Activated CD4-positive, alpha-beta T cell treated with anti-CD3 and anti-CD28 coated beads, Interleukin-2, amount 50 U/mL, for 4 hours (primary cell): ENCODE results near the gene CIAO3.

Experiments
- DNase-seq, 2 experiments: peaks; one replicate each; pipeline ENCODE4 v3.0.0-alpha.2; 2020

CIAO3 gene

GRCh38 chr16:734208-734980, 6.4 kb downstream of the CIAO3 start:
- DNase-seq = no peak

DNA sequence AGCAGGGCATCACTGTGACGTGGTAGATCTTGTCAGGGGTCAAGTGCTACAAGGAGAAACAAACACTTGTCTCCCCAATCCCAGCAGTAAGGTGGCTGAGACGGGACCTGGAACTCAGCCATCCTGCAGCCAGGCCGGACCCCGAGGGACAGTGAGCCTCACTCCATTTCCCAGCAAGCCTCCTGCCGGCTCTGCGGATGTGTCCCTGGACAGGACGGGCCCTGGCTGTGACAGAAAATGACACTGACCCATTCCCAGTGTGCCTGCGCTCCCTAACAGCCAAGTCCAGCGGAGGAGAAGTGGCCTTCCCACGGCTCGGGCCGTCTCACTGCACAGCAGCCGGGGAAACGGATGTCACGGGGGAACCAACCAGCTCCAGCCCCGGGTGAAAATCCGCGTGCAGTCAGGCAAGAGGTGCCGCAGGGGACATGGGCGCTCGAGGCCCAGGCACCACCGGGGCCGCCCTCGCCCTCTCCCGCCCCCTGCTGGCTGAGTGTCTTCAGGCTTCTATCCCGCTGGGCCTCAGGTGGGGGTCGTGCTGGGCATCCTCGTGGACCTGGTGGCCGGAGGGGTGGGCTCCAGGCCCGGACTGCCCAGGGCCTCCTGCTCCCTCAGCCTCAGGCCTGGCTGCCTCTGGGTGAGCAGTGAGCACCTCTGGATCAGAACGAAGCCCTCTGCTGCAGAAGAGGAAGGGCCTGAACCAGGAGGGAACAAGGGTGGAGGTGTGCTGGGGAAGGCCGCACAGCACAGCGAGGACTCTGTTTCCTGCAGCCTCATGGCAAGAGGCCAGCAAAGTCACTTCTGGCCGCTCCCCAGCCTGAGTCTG, 7.2 kb downstream of the CIAO3 start:
- no peak for DNase-seq

DNA sequence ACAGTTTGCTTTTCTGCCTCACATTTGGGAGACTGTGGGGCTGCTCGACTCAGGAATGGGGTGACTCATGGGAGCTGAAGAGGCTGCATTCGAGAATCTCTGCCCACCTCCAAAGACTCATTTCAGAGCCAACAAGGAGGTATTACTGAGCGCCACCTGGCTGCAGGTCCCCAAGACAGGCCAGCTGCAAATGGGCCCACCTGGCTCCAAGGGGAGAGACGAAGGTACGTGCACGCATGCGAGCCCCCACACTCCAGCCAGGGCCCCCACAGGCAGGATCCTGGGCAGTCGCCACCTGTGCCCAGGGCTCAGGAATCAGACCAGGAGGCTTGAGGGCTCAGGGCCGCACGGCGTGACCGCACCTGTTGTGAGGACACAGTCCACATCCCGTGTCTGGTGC, 7.9 kb downstream of the CIAO3 start:
- no peak for DNase-seq

DNA sequence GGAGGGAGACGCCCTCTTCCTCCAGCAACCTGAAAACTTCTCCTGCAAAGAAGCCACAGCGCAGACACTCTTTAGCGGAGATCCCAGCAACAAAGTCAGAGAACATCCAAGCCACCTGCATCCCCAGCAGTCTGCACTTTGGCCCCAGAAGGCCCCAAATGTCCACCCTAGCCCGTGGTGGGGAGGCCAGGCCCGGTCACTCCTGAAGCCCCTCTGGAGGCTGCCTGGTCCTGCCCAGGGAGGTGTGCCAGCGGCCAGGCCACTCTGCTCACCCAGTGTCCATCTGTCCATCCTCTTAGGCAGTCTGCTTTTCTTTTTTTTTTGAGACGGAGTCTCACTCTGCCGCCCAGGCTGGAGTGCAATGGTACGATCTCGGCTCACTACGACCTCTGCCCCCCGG, 8.5 kb downstream of the CIAO3 start:
- no peak for DNase-seq

DNA sequence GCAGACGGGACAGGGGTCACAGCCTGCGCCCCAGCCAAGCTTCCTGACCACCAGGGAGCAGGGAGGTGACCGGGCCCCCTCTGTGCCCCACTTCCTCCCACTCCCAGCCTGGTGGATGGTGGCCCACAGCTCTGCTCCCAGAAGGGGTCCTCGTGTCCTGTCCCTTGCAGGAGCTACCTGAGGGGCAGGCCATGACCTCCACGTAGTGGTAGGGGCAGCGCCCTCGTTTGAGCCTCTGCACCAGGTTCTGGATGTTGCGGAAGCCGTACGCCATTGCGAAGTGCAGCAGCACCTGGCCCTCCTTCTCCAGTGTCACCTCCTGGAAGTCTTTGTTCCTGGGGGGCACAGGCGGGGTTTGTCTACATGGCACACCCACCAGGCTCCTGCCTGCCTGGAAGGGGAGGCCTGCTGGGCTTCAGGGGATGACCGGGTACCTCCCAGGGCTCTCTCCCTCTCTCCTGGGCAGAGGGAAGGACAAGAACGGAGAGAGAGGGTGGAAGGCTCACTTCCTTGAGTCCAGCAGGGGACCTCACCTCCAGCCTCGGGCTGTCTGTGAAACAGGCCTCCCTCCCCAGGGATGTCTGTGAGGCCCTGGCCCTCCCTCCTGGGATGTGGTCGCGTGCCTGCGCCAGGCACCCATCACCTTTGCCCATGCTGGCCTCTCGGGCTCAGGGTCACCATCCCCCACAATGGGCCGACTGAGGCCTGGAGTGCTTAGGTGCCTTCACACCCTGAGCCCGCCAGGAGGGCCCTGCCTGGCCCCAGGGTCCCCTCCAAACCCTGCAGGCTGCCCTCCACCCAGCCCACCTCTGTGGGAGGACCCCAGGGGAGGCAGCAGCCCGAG, 9.9 kb downstream of the CIAO3 start:
- no peak for DNase-seq

GRCh38 chr16:729768-730665, 10.8 kb downstream of the CIAO3 start:
- no peak for DNase-seq

- DNase-seq = no peak
These were observed 11.7 kb downstream of the CIAO3 start for GRCh38 chr16:728890-729744.

DNA sequence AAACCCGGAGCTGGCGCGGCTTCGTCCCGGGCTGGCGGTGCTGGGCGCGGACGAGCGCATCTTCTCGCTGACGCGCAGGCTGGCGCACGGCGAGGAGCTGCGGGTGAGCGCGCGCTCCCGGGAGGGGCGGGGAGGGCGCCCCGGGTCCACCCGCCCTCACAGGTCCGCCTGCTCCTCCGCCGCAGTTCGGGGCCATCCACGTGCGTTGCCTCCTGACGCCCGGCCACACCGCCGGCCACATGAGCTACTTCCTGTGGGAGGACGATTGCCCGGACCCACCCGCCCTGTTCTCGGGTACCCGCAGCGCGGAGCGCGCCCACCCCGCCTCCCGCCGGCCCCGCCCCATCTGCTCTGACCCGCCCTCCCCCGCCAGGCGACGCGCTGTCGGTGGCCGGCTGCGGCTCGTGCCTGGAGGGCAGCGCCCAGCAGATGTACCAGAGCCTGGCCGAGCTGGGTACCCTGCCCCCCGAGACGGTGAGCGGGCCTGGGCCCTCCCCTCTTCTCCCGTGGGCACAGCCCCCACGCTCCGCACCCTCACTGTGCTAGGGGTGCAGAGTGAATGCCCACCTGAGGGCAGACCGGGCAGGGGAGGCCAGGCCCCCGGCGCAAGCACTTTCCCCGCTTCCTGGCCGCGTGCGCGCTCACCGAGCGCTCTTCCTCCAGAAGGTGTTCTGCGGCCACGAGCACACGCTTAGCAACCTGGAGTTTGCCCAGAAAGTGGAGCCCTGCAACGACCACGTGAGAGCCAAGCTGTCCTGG, 12.5 kb downstream of the CIAO3 start:
- DNase-seq = peak; percentile 34 to 35

GRCh38 chr16:727291-727977, 13.4 kb downstream of the CIAO3 start:
- DNase-seq = no peak

DNA sequence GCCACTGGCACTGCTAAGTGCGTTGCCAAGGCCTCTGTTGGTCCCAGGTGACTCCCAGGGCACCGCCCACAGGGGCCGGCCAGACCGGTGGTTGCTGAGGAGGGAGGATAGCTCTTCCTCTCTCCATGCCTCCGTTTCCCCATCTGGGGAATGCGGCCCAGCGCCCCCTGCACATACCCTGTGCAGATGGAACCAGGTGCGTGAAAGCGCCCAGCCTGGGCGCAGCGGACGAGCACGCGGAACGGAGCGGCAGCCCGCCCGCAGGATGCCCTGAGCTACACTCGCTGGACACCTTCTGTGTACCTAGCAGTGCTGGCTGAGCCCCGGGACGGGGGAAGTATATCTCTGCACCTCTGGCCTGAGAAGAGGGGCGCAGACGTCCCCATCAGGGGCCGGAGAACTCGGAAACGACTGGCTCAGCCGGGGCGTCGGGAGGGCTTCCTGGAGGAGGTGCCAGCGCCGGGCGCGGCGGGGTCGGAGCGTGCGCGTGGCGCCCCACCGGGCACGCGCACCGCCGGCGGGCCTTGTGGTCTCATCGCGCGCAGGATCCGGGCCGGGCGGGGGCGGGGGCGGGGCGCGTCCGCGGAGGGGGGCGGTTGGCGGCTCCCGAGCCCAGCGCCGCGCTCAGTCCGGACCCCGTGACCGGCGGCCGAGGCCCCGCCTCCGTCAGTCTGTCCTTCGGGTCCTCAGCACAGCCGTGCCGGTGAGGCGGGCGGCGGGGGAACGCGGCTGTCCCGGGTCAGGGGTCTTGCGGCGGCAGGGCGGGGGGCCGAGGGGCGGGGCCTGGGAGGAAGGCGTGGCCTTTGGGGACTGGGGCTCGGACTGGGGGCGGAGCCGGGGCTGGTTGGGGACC, 14.1 kb downstream of the CIAO3 start, which contains the start of the genes CCDC78 and HAGHL:
Gene CCDC78, minus strand, starts transcription at position 6 of the 853 bp plus-strand sequence. CDS start 76 bp downstream, outside the sequence.
Gene HAGHL, plus strand, starts transcription at position 669 of the 853 bp plus-strand sequence. CDS start 404 bp downstream, outside the sequence.
- peak; percentile 39 for DNase-seq

- no peak for DNase-seq
These were observed 14.7 kb downstream of the CIAO3 start for GRCh38 chr16:726188-726437.

- no peak for DNase-seq
These were observed 15.2 kb downstream of the CIAO3 start for GRCh38 chr16:725463-726187.

DNA sequence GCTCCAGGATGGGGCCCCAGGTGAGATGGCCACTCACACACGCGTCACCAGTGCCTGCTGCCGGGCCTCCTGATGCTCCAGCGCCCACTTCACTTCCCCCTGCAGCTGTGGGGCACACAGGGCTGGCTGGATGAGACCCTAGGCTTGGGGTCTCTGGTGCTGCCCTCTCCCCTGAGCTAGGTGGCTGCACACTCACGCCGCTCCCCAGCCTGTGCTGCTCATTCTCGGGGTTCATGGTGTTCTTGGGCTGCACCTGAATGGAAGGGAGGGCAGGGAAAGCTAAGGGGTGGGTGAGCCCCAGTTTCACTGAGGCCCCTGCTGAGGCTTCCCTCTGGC, 15.8 kb downstream of the CIAO3 start:
- DNase-seq = no peak

- DNase-seq = no peak
These were observed 16.4 kb downstream of the CIAO3 start for GRCh38 chr16:724188-725040.

DNA sequence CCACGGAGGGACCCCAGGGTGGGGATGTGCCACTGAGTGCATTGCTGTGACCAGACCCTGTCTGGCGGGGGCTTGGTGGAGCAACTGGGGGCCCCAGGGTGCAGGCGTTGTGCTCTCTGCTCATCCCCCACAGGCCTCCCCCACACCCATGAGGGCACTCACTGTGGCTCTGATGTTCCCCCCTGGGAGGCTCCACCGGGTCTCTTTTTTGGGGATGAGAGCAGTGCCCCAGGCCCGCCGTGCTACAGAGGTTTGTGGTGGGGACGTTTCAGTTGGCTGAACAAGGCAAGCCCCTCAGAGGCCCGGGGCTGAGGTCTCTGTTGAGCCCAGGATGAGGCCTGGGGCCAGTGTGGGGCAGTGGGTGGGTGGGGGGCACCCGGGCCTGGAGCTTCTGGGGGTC, 17.1 kb downstream of the CIAO3 start:
- no peak for DNase-seq

DNA sequence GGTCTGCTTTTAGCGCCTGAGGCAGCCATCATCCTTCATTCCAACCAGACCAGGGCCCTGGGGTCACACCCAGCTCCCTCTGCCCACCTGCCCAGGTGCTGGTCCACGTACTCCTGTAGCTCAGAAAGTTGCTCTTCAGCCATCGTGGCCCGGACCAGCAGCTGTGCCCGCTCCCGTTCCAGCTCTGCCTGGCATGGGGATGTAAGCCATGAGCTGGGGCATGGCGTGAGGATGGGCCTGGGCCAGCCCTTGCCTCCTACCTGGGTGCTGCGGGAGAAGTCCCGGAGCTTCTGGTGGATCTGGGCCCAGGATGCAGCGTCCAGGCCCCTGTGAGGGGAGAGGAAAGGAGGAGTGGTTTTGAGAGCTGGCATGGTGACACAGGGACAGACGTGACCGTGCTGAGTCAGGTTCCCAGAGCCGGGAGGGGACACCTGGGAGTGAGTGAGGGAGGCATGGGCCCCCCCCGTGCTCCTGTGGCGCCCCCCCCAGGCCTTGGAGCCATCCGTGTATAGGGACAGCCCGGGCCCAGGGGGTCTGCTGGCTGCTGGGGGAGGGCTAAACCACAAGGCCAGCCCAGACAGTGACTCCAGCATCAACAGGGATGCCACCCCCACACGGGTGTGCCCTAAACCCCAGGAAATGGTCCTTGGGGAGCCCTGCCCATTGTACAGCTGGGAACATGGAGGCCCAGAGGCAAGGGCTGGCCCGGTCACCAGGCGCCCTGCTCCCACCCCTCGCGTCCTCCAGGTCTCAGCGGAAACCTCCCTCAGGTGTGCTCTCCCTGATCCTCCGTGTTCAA, 17.8 kb downstream of the CIAO3 start:
- no peak for DNase-seq
